HepG2 (cell line): ENCODE results near the gene C16orf86. TPM values are rescaled to one million over a fixed set of nuclear protein-coding genes. Genes with fewer than 3 reads are reported as not detected.
A peak's percentile ranks its signal among the peaks of the same experiment; 100 is the strongest.

Experiments
- AKAP8 ChIP-seq: sonication (generic); formaldehyde crosslinking; IDR thresholded peaks from 2 replicates; pipeline ENCODE4 v1.5.1; 2020; ENCODE audit warnings: mild to moderate bottlenecking, missing genetic modification reagents
- BRD4 ChIP-seq: sonication (generic); formaldehyde crosslinking; IDR thresholded peaks from 2 replicates; pipeline ENCODE4 v1.4.0; 2020; ENCODE audit warnings: missing genetic modification reagents
- CENPBD1 ChIP-seq: sonication (generic); formaldehyde crosslinking; IDR thresholded peaks from 2 replicates; pipeline ENCODE4 v1.8.0; 2022; ENCODE audit warnings: missing genetic modification reagents, low read depth, mild to moderate bottlenecking, borderline replicate concordance
- FOXP4 ChIP-seq: sonication (generic); formaldehyde crosslinking; IDR thresholded peaks from 2 replicates; pipeline ENCODE4 v1.4.0; 2020; ENCODE audit warnings: missing genetic modification reagents
- HCFC1 ChIP-seq: fragments of 150-350 bp; IDR thresholded peaks from 2 replicates; pipeline ENCODE4 v1.6.1; 2014; ENCODE audit warnings: low read depth, low read length
- HNF4G ChIP-seq, 2 experiments: sonication (generic) in 1 of 2; formaldehyde crosslinking in 1 of 2; IDR thresholded peaks; 2 replicates each; pipeline versions ENCODE4 v1.4.0 to v1.6.1; 2011 to 2020; ENCODE audit warnings: borderline replicate concordance in 2 of 2, low read depth in 2 of 2, mild to moderate bottlenecking in 2 of 2, low read length in 1 of 2, missing genetic modification reagents in 1 of 2, moderate library complexity in 1 of 2
- HOXA9 ChIP-seq: sonication (generic); formaldehyde crosslinking; IDR thresholded peaks from 2 replicates; pipeline ENCODE4 v1.8.1; 2022; ENCODE audit warnings: missing genetic modification reagents, mild to moderate bottlenecking, moderate library complexity, borderline replicate concordance
- KDM2A ChIP-seq: sonication (generic); formaldehyde crosslinking; IDR thresholded peaks from 2 replicates; pipeline ENCODE4 v1.4.0; 2020; ENCODE audit warnings: low read depth, missing genetic modification reagents, borderline replicate concordance
- MLXIP ChIP-seq: sonication (generic); formaldehyde crosslinking; IDR thresholded peaks from 2 replicates; pipeline ENCODE4 v1.9.0; 2021; ENCODE audit warnings: missing genetic modification reagents, borderline replicate concordance
- MXD1 ChIP-seq: sonication (generic); formaldehyde crosslinking; IDR thresholded peaks from 2 replicates; pipeline ENCODE4 v1.4.0; 2020; ENCODE audit warnings: mild to moderate bottlenecking, missing genetic modification reagents
- PHF20 ChIP-seq: sonication (generic); formaldehyde crosslinking; IDR thresholded peaks from 2 replicates; pipeline ENCODE4 v1.5.0; 2020; ENCODE audit warnings: mild to moderate bottlenecking, missing genetic modification reagents
- POLR2A ChIP-seq, 2 experiments: IDR thresholded peaks; 2 replicates each; pipeline ENCODE4 v1.6.1; 2011; ENCODE audit warnings: low read depth in 2 of 2, low read length in 2 of 2, mild to moderate bottlenecking in 1 of 2, moderate library complexity in 1 of 2; ENCODE audit not compliant: insufficient read depth in 1 of 2
- SIX4 ChIP-seq: sonication (generic); formaldehyde crosslinking; IDR thresholded peaks from 2 replicates; pipeline ENCODE4 v1.4.0; 2020; ENCODE audit warnings: missing genetic modification reagents
- ZNF354B ChIP-seq: sonication (generic); formaldehyde crosslinking; IDR thresholded peaks from 2 replicates; pipeline ENCODE4 v1.8.0; 2022; ENCODE audit warnings: mild to moderate bottlenecking, missing genetic modification reagents
- ZNF431 ChIP-seq: sonication (generic); formaldehyde crosslinking; IDR thresholded peaks from 2 replicates; pipeline ENCODE4 v1.9.0; 2022; ENCODE audit warnings: missing genetic modification reagents, low read depth, mild to moderate bottlenecking, borderline replicate concordance
- ZNF44 ChIP-seq: sonication (generic); formaldehyde crosslinking; IDR thresholded peaks from 2 replicates; pipeline ENCODE4 v1.5.1; 2020; ENCODE audit warnings: mild to moderate bottlenecking, missing genetic modification reagents
- ZNF549 ChIP-seq: sonication (generic); formaldehyde crosslinking; IDR thresholded peaks from 2 replicates; pipeline ENCODE4 v1.5.0; 2020; ENCODE audit warnings: missing genetic modification reagents
- ZNF605 ChIP-seq: sonication (generic); formaldehyde crosslinking; IDR thresholded peaks from 2 replicates; pipeline ENCODE4 v1.8.0; 2022; ENCODE audit warnings: mild to moderate bottlenecking, missing genetic modification reagents
- ZNF766 ChIP-seq: sonication (generic); formaldehyde crosslinking; IDR thresholded peaks from 2 replicates; pipeline ENCODE4 v1.5.0; 2020; ENCODE audit warnings: missing genetic modification reagents, borderline replicate concordance
- ZSCAN12 ChIP-seq: sonication (generic); formaldehyde crosslinking; IDR thresholded peaks from 2 replicates; pipeline ENCODE4 v1.9.0; 2021; ENCODE audit warnings: mild to moderate bottlenecking, missing genetic modification reagents
- polyA plus RNA-seq, 8 experiments: library from polyadenylated mRNA; depleted of rRNA in 3 of 8; stranded (reverse) in 7 of 8; unstranded in 1 of 8; fragments of >200 nt; fragmentation: Illumina TruSeq in 4 of 8; extraction: Trizol in 4 of 8; gene quantifications; 2 replicates each; pipeline versions ENCODE4 v1.2.1 to v1.2.3, GENCODE V29; 2011 to 2016; ENCODE audit warnings: low read depth in 4 of 8, missing spikeins in 1 of 8, mixed read lengths in 1 of 8; ENCODE audit not compliant: insufficient read depth in 1 of 8
- total RNA-seq, 5 experiments: library from RNA; depleted of rRNA; stranded (reverse); fragments of >200 nt; fragmentation: Illumina TruSeq; extraction: Trizol; gene quantifications; 2 replicates each; pipeline ENCODE4 v1.2.3, GENCODE V29; 2016; ENCODE audit warnings: low read depth in 1 of 5
- TF ChIP-seq, protein P1 (sequence below): sonication (generic); formaldehyde crosslinking; IDR thresholded peaks from 2 replicates; pipeline ENCODE4 v1.5.1; 2020; ENCODE audit warnings: missing genetic modification reagents, mild to moderate bottlenecking, borderline replicate concordance

Gene C16orf86
- total and polyA plus RNA-seq, 2 of the 13 experiments (the other 11 are each of a cell fraction or from before 2014, with no cell fraction given), result 1.5 to 3.1 TPM

- TF ChIP-seq HCFC1 (peak; percentile 96), HNF4G (IDR thresholded peaks at IDR 0.05; ENCODE audit: borderline replicate concordance, low read depth, low read length) (no peak), HNF4G (CRISPR knock-in tag; IDR thresholded peaks at IDR 0.05; ENCODE audit: borderline replicate concordance, low read depth) (peak; percentile 16; the same call in 1 of the 2 replicates), ZNF766 (peak; percentile 68; the same call in 1 of the 2 replicates), ZNF605 (CRISPR knock-in tag) (peak; percentile 92), KDM2A (peak; percentile 75; the same call in 1 of the 2 replicates), PHF20 (peak; percentile 41), ZNF549 (CRISPR knock-in tag) (peak; percentile 72; the same call in 1 of the 2 replicates), ZNF354B (CRISPR knock-in tag) (0 out of 2 replicates have a peak, but pooled peaks have one; percentile 65), FOXP4 (0 out of 2 replicates have a peak, but pooled peaks have one; percentile 36), HOXA9 (no peak), ZNF44 (no peak), SIX4 (CRISPR knock-in tag) (no peak), MXD1 (CRISPR knock-in tag) (peak; percentile 36), ZNF431 (0 out of 2 replicates have a peak, but pooled peaks have one; percentile 30), MLXIP (CRISPR knock-in tag) (peak; percentile 38; the same call in 1 of the 2 replicates), AKAP8 (CRISPR knock-in tag) (peak; percentile 62; the same call in 1 of the 2 replicates), POLR2A (IDR thresholded peaks at IDR 0.05; ENCODE audit: insufficient read depth in 1 of 2, low read depth in 2 of 2, low read length in 2 of 2) (0 out of 4 replicates have a peak, but pooled peaks of 1 of the 2 experiments have one; percentile 49), ZSCAN12 (CRISPR knock-in tag) (no peak; the same call in 1 of the 2 replicates), CENPBD1 (CRISPR knock-in tag) (no peak; the same call in 1 of the 2 replicates), BRD4 (CRISPR knock-in tag) (peak; percentile 48; the same call in 1 of the 2 replicates)
- TF ChIP-seq, protein P1, sequence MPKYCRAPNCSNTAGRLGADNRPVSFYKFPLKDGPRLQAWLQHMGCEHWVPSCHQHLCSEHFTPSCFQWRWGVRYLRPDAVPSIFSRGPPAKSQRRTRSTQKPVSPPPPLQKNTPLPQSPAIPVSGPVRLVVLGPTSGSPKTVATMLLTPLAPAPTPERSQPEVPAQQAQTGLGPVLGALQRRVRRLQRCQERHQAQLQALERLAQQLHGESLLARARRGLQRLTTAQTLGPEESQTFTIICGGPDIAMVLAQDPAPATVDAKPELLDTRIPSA (CRISPR knock-in tag), result peak; percentile 65; the same call in 1 of the 2 replicates
Observed at GRCh38 chr16:67666559-67667452, at the start of gene C16orf86, which contains the start of gene ENKD1 (continued).
